ENCODE results near the gene ITPRID1.

- TF ChIP-seq CTCF (IDR thresholded peaks at IDR 0.05): no peak
- no peak for TF ChIP-seq POLR2A (IDR thresholded peaks at IDR 0.05)
- TF ChIP-seq POLR2AphosphoS5 (IDR thresholded peaks at IDR 0.05): no peak
These were observed 173.3 kb downstream of the ITPRID1 start, which contains the start of gene PPP1R17 for GRCh38 chr7:31687024-31687748.

All from gastroesophageal sphincter (tissue), 3 donors.